Neural progenitor cell (in vitro differentiated cells): Measurements from ENCODE around the gene BARX2. TPM values are rescaled to one million over a fixed set of nuclear protein-coding genes. Genes with fewer than 3 reads are reported as not detected.

Experiments
- DNase-seq: peaks from one replicate; pipeline ENCODE4 v3.0.0-alpha.2; 2016; ENCODE audit warnings: low spot score
- H2AFZ ChIP-seq: fragments of 200-600 bp; sonication (generic); replicated peaks from 2 replicates; pipeline ENCODE4 v1.6.1; 2016; ENCODE audit warnings: antibody characterized with exemption
- H3F3A ChIP-seq: fragments of 200-600 bp; sonication (generic); 2 replicates; pipeline ENCODE4 v1.6.1; 2016; ENCODE audit warnings: antibody characterized with exemption, low read depth
- H3K27ac ChIP-seq: fragments of 200-600 bp; sonication (generic); 2 replicates; pipeline ENCODE4 v1.5.1; 2016; ENCODE audit warnings: mild to moderate bottlenecking
- H3K27me3 ChIP-seq: fragments of 200-600 bp; sonication (generic); 2 replicates; pipeline ENCODE4 v1.6.1; 2016; ENCODE audit warnings: mild to moderate bottlenecking, moderate library complexity
- H3K36me3 ChIP-seq: fragments of 200-600 bp; sonication (generic); 2 replicates; pipeline ENCODE4 v1.5.1; 2016
- H3K4me1 ChIP-seq: fragments of 200-600 bp; sonication (generic); 2 replicates; pipeline ENCODE4 v1.6.1; 2016; ENCODE audit warnings: mixed run types
- H3K4me2 ChIP-seq: fragments of 200-600 bp; sonication (generic); 2 replicates; pipeline ENCODE4 v1.6.1; 2016
- H3K4me3 ChIP-seq: fragments of 200-600 bp; sonication (generic); 2 replicates; pipeline ENCODE4 v1.5.1; 2016
- H3K79me2 ChIP-seq: fragments of 200-600 bp; sonication (generic); 2 replicates; pipeline ENCODE4 v1.6.1; 2016; ENCODE audit warnings: low read depth
- H3K9ac ChIP-seq: fragments of 200-600 bp; sonication (generic); 2 replicates; pipeline ENCODE4 v1.6.1; 2016
- H3K9me3 ChIP-seq: fragments of 200-600 bp; sonication (generic); 2 replicates; pipeline ENCODE4 v1.5.1; 2016; ENCODE audit warnings: low read depth
- H4K20me1 ChIP-seq: fragments of 200-600 bp; sonication (generic); 2 replicates; pipeline ENCODE4 v1.6.1; 2016; ENCODE audit warnings: low read depth
- H3K27ac Mint-ChIP-seq: 3 replicates; pipeline ENCODE4 v1.8.0; 2021; ENCODE audit warnings: mixed read lengths
- H3K27me3 Mint-ChIP-seq: 2 replicates; pipeline ENCODE4 v1.8.0; 2022; ENCODE audit warnings: low read depth, mild to moderate bottlenecking, inconsistent platforms, moderate library complexity, mixed read lengths; ENCODE audit not compliant: insufficient read depth
- H3K36me3 Mint-ChIP-seq: 3 replicates; pipeline ENCODE4 v1.8.0; 2021; ENCODE audit warnings: mixed read lengths
- H3K4me1 Mint-ChIP-seq: 3 replicates; pipeline ENCODE4 v1.8.0; 2021; ENCODE audit warnings: mixed read lengths
- H3K4me3 Mint-ChIP-seq: 3 replicates; pipeline ENCODE4 v1.8.0; 2021; ENCODE audit warnings: mild to moderate bottlenecking, moderate library complexity, mixed read lengths
- H3K9me3 Mint-ChIP-seq: 3 replicates; pipeline ENCODE4 v1.8.0; 2020; ENCODE audit warnings: mixed read lengths
- EZH2 ChIP-seq: fragments of 200-600 bp; sonication (generic); IDR thresholded peaks from 2 replicates; pipeline ENCODE4 v1.6.1; 2017; ENCODE audit warnings: antibody characterized with exemption, mild to moderate bottlenecking, moderate library complexity
- EZH2phosphoT487 ChIP-seq: fragments of 200-600 bp; sonication (generic); IDR thresholded peaks from 2 replicates; pipeline ENCODE4 v1.6.1; 2017; ENCODE audit warnings: antibody characterized with exemption
- total RNA-seq: library from RNA; depleted of rRNA; stranded (reverse); fragments of >200 nt; gene quantifications from 2 replicates; pipeline ENCODE4 v1.2.3, GENCODE V29; 2015; ENCODE audit warnings: low replicate concordance
- TF ChIP-seq, protein P1 (sequence below): fragments of 200-600 bp; sonication (generic); IDR thresholded peaks from 2 replicates; pipeline ENCODE4 v1.5.1; 2017; ENCODE audit warnings: antibody characterized with exemption, mild to moderate bottlenecking

BARX2 gene
- total RNA-seq, 1 donor from 2014 or later: not detected

DNA sequence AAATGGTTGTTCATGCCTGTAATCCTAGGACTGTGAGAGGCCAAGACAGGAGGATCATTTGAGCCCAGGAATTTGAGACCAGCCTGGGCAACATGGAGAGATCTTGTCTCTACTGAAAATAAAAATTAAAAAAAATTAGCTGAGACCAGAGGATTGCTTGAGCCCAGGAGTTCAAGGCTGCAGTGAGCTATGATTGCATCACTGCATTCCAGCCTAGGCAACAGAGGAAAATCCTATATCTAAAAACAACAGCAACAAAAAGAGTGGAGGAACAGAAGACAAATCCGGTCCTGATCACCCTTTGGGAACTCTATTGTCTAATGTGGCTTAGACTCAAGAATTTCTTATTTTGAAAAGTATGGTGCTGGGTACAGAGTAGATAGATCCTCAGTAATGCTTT is 17.3 kb downstream of the BARX2 start:
- Histone ChIP-seq H3K27me3 (no peaks in the 10 kb centered on the region), H3K27ac (no peak overlapping the region), H3K36me3 (no peaks in the 10 kb centered on the region), H3K9ac (no peak overlapping the region), H3K4me2 (no peak overlapping the region), H2AFZ (no peak overlapping the region), H3K4me3 (no peak overlapping the region), H3K4me1 (no peaks in the 10 kb centered on the region), H3K79me2 (no peaks in the 10 kb centered on the region), H3F3A (no peaks in the 10 kb centered on the region), H4K20me1 (no peaks in the 10 kb centered on the region), H3K9me3 (no peaks in the 10 kb centered on the region)
- Mint-ChIP-seq H3K36me3 (no peaks in the 10 kb centered on the region), H3K4me3 (no peak overlapping the region), H3K4me1 (peaks cover 2% of the 10 kb centered on the region), H3K27me3 (peaks cover 2% of the 10 kb centered on the region), H3K27ac (no peak overlapping the region), H3K9me3 (no peaks in the 10 kb centered on the region)
- TF ChIP-seq, protein P1, sequence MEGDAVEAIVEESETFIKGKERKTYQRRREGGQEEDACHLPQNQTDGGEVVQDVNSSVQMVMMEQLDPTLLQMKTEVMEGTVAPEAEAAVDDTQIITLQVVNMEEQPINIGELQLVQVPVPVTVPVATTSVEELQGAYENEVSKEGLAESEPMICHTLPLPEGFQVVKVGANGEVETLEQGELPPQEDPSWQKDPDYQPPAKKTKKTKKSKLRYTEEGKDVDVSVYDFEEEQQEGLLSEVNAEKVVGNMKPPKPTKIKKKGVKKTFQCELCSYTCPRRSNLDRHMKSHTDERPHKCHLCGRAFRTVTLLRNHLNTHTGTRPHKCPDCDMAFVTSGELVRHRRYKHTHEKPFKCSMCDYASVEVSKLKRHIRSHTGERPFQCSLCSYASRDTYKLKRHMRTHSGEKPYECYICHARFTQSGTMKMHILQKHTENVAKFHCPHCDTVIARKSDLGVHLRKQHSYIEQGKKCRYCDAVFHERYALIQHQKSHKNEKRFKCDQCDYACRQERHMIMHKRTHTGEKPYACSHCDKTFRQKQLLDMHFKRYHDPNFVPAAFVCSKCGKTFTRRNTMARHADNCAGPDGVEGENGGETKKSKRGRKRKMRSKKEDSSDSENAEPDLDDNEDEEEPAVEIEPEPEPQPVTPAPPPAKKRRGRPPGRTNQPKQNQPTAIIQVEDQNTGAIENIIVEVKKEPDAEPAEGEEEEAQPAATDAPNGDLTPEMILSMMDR: no peak
- no peak for TF ChIP-seq EZH2
- no peak for DNase-seq

DNA sequence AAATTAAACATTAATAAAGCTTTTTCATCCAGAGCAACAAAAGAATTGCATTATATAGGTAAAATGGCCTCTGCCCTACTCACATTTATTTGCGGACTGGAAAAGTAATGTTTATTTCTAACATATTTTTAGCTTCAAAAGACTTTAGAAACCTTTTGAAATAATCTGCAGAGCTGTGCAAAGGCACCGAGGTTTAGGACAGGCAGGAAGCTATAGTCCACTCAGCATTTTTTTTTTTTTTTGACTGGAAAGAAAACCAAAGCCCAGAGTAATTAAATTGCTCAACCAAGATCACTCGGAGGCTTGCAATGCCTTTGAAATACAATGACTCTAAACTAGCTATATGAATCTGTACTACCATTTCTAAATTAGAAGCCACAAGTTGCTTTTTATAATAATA is 19.1 kb downstream of the BARX2 start:
- peaks cover 5% of the 10 kb centered on the region for H3K9me3 Mint-ChIP-seq
- no peaks in the 10 kb centered on the region for H3K4me1 ChIP-seq

DNA sequence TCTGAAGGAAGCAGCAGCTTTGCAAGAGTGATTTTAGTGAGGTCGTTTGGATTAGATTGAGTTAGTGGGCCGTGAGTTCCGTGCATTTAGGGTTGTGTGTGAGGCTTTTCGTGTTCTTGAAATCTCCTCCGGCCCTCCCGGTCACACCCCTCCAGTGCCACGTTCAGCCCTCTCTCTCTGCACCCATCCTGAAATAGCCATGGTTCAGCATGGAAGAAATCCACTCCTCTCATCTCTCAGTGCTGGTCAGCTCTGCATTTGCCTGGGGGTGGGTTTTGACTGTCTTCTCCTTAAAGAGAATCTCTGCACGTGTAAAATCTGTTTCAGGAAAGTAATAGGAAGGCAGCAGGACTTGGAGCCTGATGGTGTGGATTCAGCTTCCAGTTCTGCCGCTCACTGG is 19.8 kb downstream of the BARX2 start:
- TF ChIP-seq, protein P1: no peak
- TF ChIP-seq EZH2: no peak
- TF ChIP-seq EZH2phosphoT487: no peak
- H3K9me3 Mint-ChIP-seq: peaks cover 5% of the 10 kb centered on the region
- no peaks in the 10 kb centered on the region for H3K4me1 ChIP-seq
- H3K36me3 Mint-ChIP-seq: no peaks in the 10 kb centered on the region
- H3K9ac ChIP-seq: no peak overlapping the region
- H3K4me2 ChIP-seq: no peak overlapping the region
- peaks cover 2% of the 10 kb centered on the region for H3K4me1 Mint-ChIP-seq
- H3K4me3 Mint-ChIP-seq: no peak overlapping the region
- H2AFZ ChIP-seq: no peak overlapping the region
- no peaks in the 10 kb centered on the region for H3K27me3 ChIP-seq
- no peaks in the 10 kb centered on the region for H3F3A ChIP-seq
- H3K27me3 Mint-ChIP-seq: peaks cover 4% of the 10 kb centered on the region
- H3K36me3 ChIP-seq: no peaks in the 10 kb centered on the region
- H3K79me2 ChIP-seq: no peaks in the 10 kb centered on the region
- no peak overlapping the region for H3K27ac Mint-ChIP-seq
- no peak for DNase-seq
- H3K4me3 ChIP-seq: no peak overlapping the region
- H3K9me3 ChIP-seq: no peaks in the 10 kb centered on the region
- no peak overlapping the region for H3K27ac ChIP-seq
- no peaks in the 10 kb centered on the region for H4K20me1 ChIP-seq

More for the DNA sequence above, 19.1 kb downstream of the BARX2 start:
- Histone ChIP-seq H3K4me2 (no peak overlapping the region), H3K79me2 (no peaks in the 10 kb centered on the region), H3K9ac (no peak overlapping the region), H3K4me3 (no peak overlapping the region), H3K27me3 (no peaks in the 10 kb centered on the region), H3F3A (no peaks in the 10 kb centered on the region), H3K27ac (no peak overlapping the region), H3K36me3 (no peaks in the 10 kb centered on the region), H2AFZ (no peak overlapping the region), H4K20me1 (no peaks in the 10 kb centered on the region), H3K9me3 (no peaks in the 10 kb centered on the region)
- TF ChIP-seq EZH2phosphoT487 (no peak), EZH2 (no peak)
- TF ChIP-seq, protein P1: no peak
- peaks cover 2% of the 10 kb centered on the region for H3K4me1 Mint-ChIP-seq
- H3K4me3 Mint-ChIP-seq: no peak overlapping the region
- H3K36me3 Mint-ChIP-seq: no peaks in the 10 kb centered on the region
- peaks cover 4% of the 10 kb centered on the region for H3K27me3 Mint-ChIP-seq
- no peak overlapping the region for H3K27ac Mint-ChIP-seq
- no peak for DNase-seq
